Prostate gland (tissue), 2 donors: ENCODE data around the gene TTBK1.

Experiments used
- CTCF ChIP-seq, 4 experiments: fragments of 200-600 bp in 2 of 4; fragments of 450-650 bp in 2 of 4; sonication (generic) in 2 of 4; IDR thresholded peaks; 1 replicate in 3 of 4; 2 replicates in 1 of 4; pipeline ENCODE4 v1.5.1; 2016 to 2019; ENCODE audit warnings: antibody characterized with exemption in 4 of 4, mild to moderate bottlenecking in 2 of 4, moderate library complexity in 2 of 4
- POLR2AphosphoS5 ChIP-seq: sonication (generic); formaldehyde crosslinking; IDR thresholded peaks from one replicate; pipeline ENCODE4 v1.6.1; 2017; ENCODE audit warnings: antibody characterized with exemption

- TF ChIP-seq POLR2AphosphoS5 (no peak), CTCF (IDR thresholded peaks at IDR 0.05) (no peak)
Observed at GRCh38 chr6:43250992-43251373, 7.7 kb downstream of the TTBK1 start.
